Measurements from ENCODE around the gene MLYCD.

GRCh38 chr16:83900571-83900970 lies 1.7 kb downstream of the MLYCD start:
- TF ChIP-seq CTCF (IDR thresholded peaks at IDR 0.05) = no peak
- no peak for TF ChIP-seq POLR2AphosphoS5 (IDR thresholded peaks at IDR 0.05)
